SKM-1 treated with dmso at 0.1 percent for 144 hours (cell line): ENCODE data around the gene RNF26.

Experiments
- DNase-seq: peaks from one replicate; lab custom pipeline; 2025; ENCODE audit not compliant: unreplicated experiment; lab: John Stamatoyannopoulos, UW

Gene RNF26

GRCh38 chr11:119335655-119336543, 1.6 kb downstream of the RNF26 start:
- DNase-seq, result no peak

- no peak for DNase-seq
These were observed 2.6 kb downstream of the RNF26 start for GRCh38 chr11:119336744-119337469.

- no peak for DNase-seq
These were observed 3.4 kb downstream of the RNF26 start for GRCh38 chr11:119337581-119338317.

GRCh38 chr11:119338318-119338890, 4.1 kb downstream of the RNF26 start:
- DNase-seq, result peak; percentile 50

- DNase-seq, result no peak
These were observed 4.8 kb downstream of the RNF26 start for GRCh38 chr11:119338965-119339588.

GRCh38 chr11:119339589-119340334, 5.4 kb downstream of the RNF26 start:
- DNase-seq, result peak; percentile 9

GRCh38 chr11:119340335-119341221, 6.3 kb downstream of the RNF26 start, which contains the start of gene C1QTNF5:
Gene C1QTNF5, minus strand, starts transcription at chr11:119340883. Its CDS starts 486 bp downstream, at chr11:119340397.
- no peak for DNase-seq

GRCh38 chr11:119341222-119342022, 7.1 kb downstream of the RNF26 start:
- peak; percentile 15 for DNase-seq

- no peak for DNase-seq
These were observed 7.6 kb downstream of the RNF26 start for GRCh38 chr11:119342023-119342300.

- no peak for DNase-seq
These were observed 8.2 kb downstream of the RNF26 start for GRCh38 chr11:119342362-119343130.

GRCh38 chr11:119343726-119344125, 9.4 kb downstream of the RNF26 start:
- DNase-seq, result no peak

- DNase-seq, result no peak
These were observed 10.1 kb downstream of the RNF26 start for GRCh38 chr11:119344291-119345010.

- no peak for DNase-seq
These were observed 11.4 kb downstream of the RNF26 start for GRCh38 chr11:119345685-119346084.

- DNase-seq, result no peak
These were observed 12.3 kb downstream of the RNF26 start, which contains the start of gene MFRP for GRCh38 chr11:119346605-119347004. Gene MFRP, minus strand, starts transcription at chr11:119346705. Its CDS starts 192 bp downstream, at chr11:119346513.

GRCh38 chr11:119347242-119347641, 12.9 kb downstream of the RNF26 start:
- no peak for DNase-seq

GRCh38 chr11:119347940-119348605, 13.7 kb downstream of the RNF26 start:
- DNase-seq, result no peak
